T-helper 2 cell (primary cell): ENCODE measurements around the gene CLASP2.
"Not testable (repeated sequence)": the region's sequence is repeated elsewhere in the genome, so short reads cannot be mapped to it uniquely, and the experiment has no call there.

Source experiments
- DNase-seq, 5 experiments: peaks; one replicate each; pipeline versions ENCODE4 v3.0.0 to v3.0.0-alpha.2; 2012 to 2022

The CLASP2 gene

GRCh38 chr3:33538678-33539339, 179.2 kb downstream of the CLASP2 start:
- no peak for DNase-seq

DNA sequence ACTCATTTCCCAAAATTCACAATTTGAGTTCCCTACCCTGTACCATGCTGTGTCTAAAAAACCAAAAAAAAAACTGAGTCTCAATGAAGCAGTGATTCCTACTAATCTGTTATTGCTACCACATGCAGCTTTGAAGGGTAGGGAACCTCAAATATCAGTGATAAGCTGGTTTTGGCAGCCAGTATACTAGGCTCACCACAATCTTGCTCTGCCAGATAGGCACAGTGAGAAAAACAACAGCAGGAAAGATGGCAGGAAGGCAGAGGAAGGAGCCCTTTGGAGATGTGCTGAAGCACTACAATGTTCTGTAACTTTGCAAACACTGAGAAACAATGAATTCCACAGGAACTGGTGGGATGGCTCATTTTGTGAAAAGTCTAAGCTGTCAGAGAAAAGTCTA, 180.9 kb downstream of the CLASP2 start:
- no peak for DNase-seq

GRCh38 chr3:33526787-33527186, 191.3 kb downstream of the CLASP2 start:
- no peak for DNase-seq

DNA sequence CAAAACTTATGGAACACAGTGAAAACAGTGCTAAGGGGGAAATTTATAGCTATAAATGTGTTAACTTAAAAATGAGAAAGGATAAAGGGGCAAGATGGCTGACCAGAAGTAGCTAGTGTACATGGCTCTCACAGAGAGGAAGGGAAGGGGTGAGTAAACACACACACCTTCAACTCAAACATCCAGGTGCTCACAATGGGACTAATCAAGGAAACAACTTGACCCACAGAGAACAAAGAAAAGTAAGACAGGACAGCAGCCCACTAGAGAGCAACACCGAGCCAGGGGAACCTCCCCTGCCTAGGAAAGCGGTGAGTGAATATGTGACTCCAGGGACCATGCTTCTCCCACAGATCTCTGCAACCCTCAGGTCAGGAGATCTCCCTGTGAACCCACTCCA, 192.8 kb downstream of the CLASP2 start:
- no peak for DNase-seq

DNA sequence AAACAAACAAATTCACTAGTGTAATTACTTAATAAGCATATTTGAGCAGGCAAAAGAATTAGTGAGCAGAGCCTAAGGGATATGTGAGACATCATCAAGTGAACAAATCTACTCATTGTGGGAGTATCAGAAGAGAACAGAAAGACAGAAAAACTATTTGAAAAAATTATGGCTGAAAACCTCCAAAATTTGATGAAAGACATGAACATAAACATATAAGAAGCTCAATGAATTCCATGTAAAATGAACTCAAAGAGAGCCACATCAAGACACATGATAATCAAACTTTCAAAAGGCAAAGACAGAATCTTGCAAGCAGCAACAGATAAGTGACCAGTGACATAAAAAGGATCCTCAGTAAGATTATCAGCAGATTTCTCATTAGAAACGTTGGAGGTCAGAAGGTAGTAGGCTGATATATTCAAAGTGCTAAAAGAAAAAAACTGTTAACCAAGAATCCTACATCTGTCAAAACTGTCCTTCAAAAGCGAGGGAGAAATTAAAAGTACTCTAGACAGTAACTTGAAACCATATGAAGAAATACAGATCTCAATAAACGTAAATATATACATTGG, 194.9 kb downstream of the CLASP2 start:
- DNase-seq, result no peak

- no peak for DNase-seq
Measured at GRCh38 chr3:33521736-33522135, 196.3 kb downstream of the CLASP2 start.

- peak in 1 of 5 experiments; percentile 10 for DNase-seq
Measured at GRCh38 chr3:33513262-33513863, 204.7 kb downstream of the CLASP2 start.

DNA sequence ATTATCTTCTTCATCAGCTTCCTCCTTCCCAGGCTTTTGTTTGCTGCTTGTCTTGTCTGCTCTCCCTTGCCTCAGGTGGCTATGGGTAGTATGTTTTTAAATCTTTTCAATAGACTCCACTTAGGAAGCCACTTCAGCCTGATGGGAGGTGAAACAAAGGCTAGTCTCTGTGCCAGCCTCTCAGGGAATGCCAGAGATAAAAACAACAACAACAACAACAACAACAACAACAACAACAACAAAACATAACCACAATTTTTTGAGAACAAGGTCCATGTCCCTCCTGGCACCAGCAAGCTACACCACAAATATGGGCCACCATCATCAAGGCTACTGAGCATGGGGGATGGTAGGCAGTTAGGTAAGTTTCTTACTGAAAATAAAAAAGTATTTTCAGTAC, 213.0 kb downstream of the CLASP2 start:
- DNase-seq, result no peak

DNA sequence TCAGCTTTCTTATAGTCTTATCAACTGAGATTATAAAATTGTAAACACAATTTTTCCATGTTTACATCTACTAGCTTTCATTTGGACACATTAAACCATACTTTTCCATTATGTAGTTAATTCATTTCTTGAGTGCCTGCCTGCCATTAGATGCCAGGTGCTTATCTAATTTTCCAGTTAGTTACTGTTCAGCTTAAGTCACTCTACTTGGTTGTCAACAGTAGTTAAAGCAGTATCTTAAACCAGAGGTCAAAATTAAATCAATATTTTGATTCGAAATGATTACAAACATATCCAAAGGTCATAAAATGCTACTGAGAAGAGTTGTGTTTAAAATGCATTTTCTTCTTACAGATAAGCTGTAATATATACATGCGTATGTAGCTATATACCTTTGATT, 221.6 kb downstream of the CLASP2 start:
- no peak for DNase-seq

DNA sequence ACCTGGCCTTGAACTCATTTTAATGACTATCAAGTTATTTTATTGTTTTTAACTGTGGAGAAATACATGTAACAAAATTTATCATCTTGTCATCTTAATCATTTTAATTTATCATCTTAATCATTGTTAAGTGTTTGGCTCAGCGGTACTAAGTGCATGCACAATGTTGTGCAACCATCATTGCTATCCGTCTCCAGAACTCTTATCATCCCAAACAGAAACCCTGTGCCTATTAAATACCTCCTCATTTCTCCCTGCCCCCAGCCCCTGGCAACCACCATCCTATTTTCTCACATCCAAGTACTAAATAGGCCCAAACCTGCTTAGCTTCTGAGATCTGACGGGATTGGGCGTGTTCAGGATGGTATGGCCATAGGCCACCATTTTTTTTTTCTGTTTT, 226.3 kb downstream of the CLASP2 start:
- no peak for DNase-seq

DNA sequence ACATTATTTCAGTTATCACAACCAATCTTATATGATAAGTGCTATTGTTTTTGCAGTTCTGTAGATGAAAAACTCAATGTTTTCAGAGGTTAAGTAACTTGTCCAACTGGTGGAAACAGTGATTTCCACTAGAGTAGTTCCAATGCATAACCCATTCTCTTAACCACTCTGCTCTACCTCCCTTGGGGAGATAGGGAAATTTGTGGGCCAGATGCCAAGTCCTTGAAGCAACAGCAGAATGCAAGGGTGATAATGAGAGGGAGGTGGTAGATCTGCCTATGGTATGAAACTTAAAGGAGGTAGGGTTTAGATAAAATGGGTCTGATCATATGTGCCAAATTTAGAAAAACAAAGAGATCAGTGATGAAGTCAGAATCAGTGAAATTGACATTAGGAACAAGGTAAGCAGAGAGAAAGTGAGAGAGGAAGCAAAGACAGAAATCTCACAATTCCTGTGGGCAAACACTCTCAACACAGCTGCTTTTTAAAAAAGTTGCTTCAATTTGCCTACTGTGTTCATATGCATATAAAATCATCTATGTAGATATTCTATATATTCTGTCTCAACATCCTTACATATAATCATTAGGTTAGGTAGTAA, 227.3 kb downstream of the CLASP2 start:
- DNase-seq, result no peak

DNA sequence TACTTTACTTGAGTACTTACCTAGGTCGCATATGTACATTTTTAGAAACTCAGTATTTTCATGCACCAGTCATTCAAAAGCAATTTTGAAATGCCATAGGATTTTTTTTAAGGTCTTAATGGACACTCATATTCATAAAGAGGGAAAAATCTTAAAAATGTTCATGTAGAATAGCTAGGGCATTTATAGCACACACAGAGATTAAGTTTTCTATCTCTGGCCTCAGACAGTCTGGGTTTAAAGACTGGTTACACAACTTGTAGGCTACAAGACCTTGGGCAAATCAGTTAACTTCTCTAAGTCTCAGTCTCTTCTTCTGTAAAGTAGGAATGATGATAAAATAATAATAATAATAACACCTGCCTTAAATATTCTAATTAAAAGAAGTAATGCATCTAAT, 229.4 kb downstream of the CLASP2 start:
- no peak for DNase-seq

DNA sequence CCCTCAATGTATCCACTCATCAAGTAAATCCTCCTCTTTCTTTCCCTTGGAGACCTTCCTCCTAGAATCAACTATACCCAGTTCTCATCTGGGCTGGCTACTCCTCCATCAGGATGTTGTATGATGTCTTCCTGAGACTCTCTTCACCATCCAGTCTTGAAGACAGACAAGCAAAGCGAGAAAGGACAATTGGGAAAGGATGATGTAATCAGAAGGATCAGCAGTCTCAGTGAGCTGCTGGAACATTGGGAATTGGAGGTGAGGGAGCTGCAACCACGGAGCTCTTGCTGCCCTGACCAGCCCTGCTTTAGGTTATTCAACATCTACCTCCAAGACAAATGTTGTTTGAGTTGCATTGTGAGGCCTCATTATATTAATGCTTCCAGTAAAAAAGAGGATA, 229.8 kb downstream of the CLASP2 start:
- no peak for DNase-seq

GRCh38 chr3:33482111-33482521, 235.9 kb downstream of the CLASP2 start:
- DNase-seq, result no peak

DNA sequence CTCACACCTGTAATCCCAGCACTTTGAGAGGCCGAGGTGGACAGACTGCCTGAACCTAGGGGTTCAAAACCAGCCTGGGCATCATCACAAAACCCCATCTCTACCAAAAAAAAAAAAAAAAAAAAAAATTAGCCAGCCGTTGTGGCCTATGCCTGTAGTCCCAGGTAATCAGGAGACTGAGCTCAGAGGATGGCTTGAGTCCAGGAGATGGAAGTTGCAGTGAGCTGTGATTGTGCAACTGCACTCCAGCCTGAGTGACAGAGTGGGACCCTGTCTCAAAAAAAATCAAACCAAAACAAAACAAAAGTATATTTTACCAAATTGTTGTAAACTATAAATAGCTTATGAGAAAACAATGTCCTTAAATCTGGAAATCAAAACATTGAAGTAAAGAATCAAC, 243.2 kb downstream of the CLASP2 start:
- DNase-seq, result no peak

DNA sequence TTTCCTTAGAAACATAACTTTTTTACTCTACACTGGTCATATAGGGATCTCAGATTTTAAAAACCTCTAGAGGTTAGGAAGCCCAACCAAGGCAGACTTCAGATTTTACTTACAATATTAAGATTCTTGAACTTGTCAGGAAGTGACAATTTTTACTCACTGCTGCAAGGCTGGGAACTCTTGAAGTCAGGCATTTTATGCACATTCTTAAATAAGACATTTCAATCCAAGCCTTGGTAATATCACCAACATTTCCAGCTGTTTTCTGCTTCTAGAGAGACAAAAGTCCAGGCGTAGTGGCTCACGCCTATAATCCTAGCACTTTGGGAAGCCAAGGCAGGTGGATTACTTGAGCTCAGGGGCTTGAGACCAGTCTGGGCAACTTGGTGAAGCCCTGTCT, 244.2 kb downstream of the CLASP2 start:
- no peak for DNase-seq

GRCh38 chr3:33467786-33468185, 250.3 kb downstream of the CLASP2 start:
- DNase-seq, result no peak

DNA sequence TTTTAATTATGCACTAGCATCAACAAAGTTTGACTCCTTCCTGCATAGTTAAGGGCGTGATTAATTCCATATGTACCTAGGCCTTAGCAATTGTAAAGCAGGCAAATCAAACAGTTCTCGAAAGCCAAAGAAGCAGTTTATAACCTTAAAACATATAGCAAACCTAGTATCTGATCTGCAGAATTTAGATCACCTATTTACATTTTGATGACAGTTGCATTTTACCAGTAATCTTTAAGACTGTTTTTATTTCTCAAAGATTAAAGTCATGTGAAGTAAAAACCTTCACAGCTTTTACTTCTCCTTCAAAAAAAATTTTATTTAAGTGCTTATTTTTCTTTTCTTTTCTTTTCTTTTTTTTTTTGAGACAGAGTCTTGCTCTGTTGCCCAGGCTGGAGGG, 257.0 kb downstream of the CLASP2 start:
- no peak for DNase-seq

DNA sequence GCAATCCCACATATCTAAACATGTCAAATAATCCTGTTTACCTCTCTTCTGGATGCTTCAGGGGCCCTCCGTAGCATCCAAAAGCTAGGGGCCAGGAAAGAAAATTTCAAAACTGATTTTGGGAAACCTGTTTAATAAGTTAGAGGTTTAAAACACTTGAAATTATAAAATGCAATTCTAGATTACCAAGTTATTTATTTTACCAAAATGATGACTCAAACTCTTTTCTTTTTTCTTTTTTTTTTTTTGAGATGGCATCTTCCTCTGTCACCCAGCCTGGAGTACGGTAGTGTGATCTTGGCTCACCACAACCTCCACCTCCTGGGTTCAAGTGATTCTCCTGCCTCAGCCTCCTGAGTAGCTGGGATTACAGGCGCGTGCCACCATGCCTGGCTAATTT, 258.5 kb downstream of the CLASP2 start:
- DNase-seq, result not testable (repeated sequence)

GRCh38 chr3:33458446-33458845, 259.6 kb downstream of the CLASP2 start:
- DNase-seq, result no peak

DNA sequence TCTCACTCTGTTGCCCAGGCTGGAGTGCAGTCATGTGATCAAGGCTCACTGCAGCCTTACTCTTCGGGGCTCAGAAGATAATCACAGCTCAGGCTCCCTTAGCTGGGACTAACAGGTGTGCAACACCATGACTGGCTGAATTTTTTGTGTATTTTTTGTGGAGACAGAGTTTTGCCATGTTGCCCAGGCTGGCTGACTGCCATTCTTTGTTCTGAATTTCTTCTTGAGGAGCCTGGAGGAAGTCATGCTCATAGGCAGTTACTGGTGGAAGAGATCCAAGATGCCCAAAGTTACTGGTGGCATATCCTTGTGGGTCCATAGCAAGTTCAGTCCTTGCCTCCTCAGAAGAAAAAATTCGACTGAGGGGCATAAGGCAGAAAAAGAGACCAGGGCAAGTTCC, 261.3 kb downstream of the CLASP2 start:
- DNase-seq, result no peak

GRCh38 chr3:33453331-33453761, 264.7 kb downstream of the CLASP2 start:
- DNase-seq, result no peak

GRCh38 chr3:33451994-33452393, 266.1 kb downstream of the CLASP2 start:
- DNase-seq, result not testable (repeated sequence)

DNA sequence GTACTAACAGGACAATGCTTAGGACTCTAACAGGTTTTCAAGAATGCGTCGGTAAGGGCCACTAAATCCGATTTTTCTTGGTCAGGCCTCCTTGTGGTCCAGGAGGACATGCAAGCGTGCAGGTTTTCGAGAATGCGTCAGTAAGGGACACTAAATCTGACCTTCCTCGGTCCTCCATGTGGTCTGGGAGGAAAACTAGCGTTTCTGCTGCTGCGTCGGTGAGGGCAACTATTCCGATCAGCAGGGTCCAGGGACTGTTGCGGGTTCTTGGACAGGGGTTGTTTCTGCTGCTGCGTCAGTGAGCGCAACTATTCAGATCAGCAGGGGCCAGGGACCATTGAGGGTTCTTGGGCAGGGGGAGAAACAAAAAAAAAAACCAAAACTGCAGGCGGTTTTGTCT, 270.1 kb downstream of the CLASP2 start:
- no peak for DNase-seq
